ENCODE measurements around the gene EPB41. TPM values are rescaled to one million over a fixed set of nuclear protein-coding genes. Genes with fewer than 3 reads are reported as not detected.

Gene EPB41
- total and polyA plus RNA-seq, 2 of the 4 experiments (the other 2 are of a cell fraction), result 4.6 to 10.0 TPM

DNA sequence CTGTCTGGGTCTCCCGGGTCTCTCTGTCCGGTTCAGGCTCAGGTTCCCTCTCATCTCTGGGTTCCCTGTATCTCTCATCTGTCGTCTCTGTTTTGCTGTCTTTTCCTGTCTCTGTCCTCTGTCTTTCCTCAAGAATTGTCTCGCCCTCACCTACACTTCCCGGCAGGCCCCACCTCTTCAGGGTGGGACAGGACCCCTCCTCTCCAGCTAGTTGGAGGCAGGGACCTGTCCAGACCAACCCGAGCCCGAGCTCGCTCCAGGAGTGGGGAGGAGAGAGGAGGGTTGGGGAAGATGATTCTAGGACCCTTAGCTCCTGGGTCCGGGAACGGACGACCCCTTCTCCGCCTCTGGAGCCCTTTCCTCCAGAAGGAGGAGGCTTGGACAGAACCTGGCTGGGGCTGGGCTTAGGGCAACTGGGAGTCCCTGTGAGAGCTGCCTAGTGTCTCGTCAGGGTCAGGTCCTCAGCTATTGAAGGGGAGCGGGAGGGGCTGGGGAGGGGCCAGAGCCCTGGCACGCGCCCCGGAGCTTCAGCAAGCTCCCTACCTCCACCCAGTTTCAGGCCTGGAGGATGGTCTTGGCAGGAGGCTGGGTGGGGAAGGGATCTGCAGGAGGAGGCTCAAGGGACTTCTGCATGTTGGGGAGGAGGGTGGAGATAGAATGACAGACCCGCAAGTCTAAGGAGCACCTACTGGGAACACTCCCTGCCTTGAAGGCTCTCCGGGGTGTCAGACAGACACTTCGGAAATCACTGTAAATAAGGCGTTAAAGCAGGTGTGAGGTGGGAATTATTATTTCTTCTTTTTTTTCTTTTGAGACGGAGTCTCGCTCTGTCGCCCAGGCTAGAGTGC lies 26.3 kb upstream of the EPB41 start:
- no peak overlapping the region for H3K56ac ChIP-seq (ENCODE audit: extremely low read depth, insufficient read depth, low read length)
- H2AK9ac ChIP-seq (replicated peaks; ENCODE audit: low read depth, low read length, poor library complexity), result peak overlapping the region; percentile 85
- 0 out of 4 replicates have a peak overlapping the region, but pooled peaks of 1 of the 2 experiments have one; percentile 22 for H4K8ac ChIP-seq (ENCODE audit: low read depth in 2 of 2, low read length in 2 of 2)
- H3K14ac ChIP-seq (replicated peaks; ENCODE audit: low read depth, low read length), result no peak overlapping the region; the same call in 1 of the 2 replicates
- H3K4me1 ChIP-seq (ENCODE audit: control insufficient read depth, insufficient read depth, low read length), result peaks cover 11% of the 10 kb centered on the region
- no peak overlapping the region for H3K18ac ChIP-seq (ENCODE audit: low read depth, low read length)
- H3K27me3 ChIP-seq (ENCODE audit: control insufficient read depth, insufficient read depth, low read length), result peaks cover 8% of the 10 kb centered on the region
- CTCF ChIA-PET, result interaction anchor here (1.2 kb wide), 1 partner anchor 146 kb away, joined by 3 read pairs; no protein-coding TSS in a partner anchor
- POLR2A ChIA-PET (ENCODE audit: unreplicated experiment), result no interaction called here
- peak overlapping the region; percentile 94 for H3K4me2 ChIP-seq (ENCODE audit: low read depth, low read length)
- H3K27ac ChIP-seq (ENCODE audit: insufficient read depth, low read length), result no peak overlapping the region
- no peaks in the 10 kb centered on the region for H3K9me3 ChIP-seq (ENCODE audit: control insufficient read depth, insufficient read depth, low read length)
- H2BK20ac ChIP-seq (ENCODE audit: low read depth, low read length), result no peak overlapping the region
- H4K91ac ChIP-seq (ENCODE audit: insufficient read depth, low read depth, low read length), result no peak overlapping the region
- H3K4me3 ChIP-seq (ENCODE audit: insufficient read depth, low read depth, low read length), result peak overlapping the region; percentile 65
- 18% methylated on average over 8 of the region's 24 CpGs; no CpG with 5 or more reads in 1 of the 2 experiments for WGBS, 2 experiments (ENCODE audit: extremely low coverage in 2 of 2, insufficient read length in 1 of 2)
- in situ Hi-C loops (cut with MboI; ENCODE audit: low sequenced_read_pairs), result no loop called here
- no peak overlapping the region; the same call in 1 of the 2 replicates for H2BK120ac ChIP-seq (ENCODE audit: low read depth, low read length)
- H3K36me3 ChIP-seq (ENCODE audit: control insufficient read depth, insufficient read depth, low read length), result no peaks in the 10 kb centered on the region
- dilution Hi-C loops (cut with HindIII; ENCODE audit: low sequenced_read_pairs, unreplicated experiment), result no loop called here
- H3K23ac ChIP-seq (ENCODE audit: low read depth, low read length), result no peak overlapping the region
- TF ChIP-seq ELK1 (IDR thresholded peaks at IDR 0.05; ENCODE audit: borderline replicate concordance, low read depth, low read length) (no peak), MXI1 (IDR thresholded peaks at IDR 0.05; ENCODE audit: borderline replicate concordance, low read depth, low read length) (no peak), CHD1 (IDR thresholded peaks at IDR 0.05; ENCODE audit: low read depth, low read length) (no peak), MAZ (IDR thresholded peaks at IDR 0.05; ENCODE audit: borderline replicate concordance, low read depth, low read length) (no peak), NFE2L2 (IDR thresholded peaks at IDR 0.05; ENCODE audit: low read depth, low read length) (no peak), FOS (IDR thresholded peaks at IDR 0.05; ENCODE audit: low read depth, low read length) (no peak), MAFK (IDR thresholded peaks at IDR 0.05; ENCODE audit: low read depth, low read length) (no peak), BHLHE40 (IDR thresholded peaks at IDR 0.05; ENCODE audit: low read depth, low read length) (no peak), CTCF (conservative IDR thresholded peaks at IDR 0.05; ENCODE audit: low read depth, low read length) (no peak), RFX5 (IDR thresholded peaks at IDR 0.05; ENCODE audit: low read depth, low read length) (no peak), POLR2A (IDR thresholded peaks at IDR 0.05; ENCODE audit: low read depth, low read length) (no peak), RAD21 (IDR thresholded peaks at IDR 0.05; ENCODE audit: low read length) (no peak), CEBPB (IDR thresholded peaks at IDR 0.05; ENCODE audit: low read depth, low read length) (no peak), RCOR1 (IDR thresholded peaks at IDR 0.05; ENCODE audit: insufficient replicate concordance, low read length) (no peak), SMC3 (IDR thresholded peaks at IDR 0.05; ENCODE audit: low read depth, low read length) (no peak)
- H3K79me1 ChIP-seq (ENCODE audit: low read depth in 1 of 2, low read length in 2 of 2), result no peaks in the 10 kb centered on the region
- intact Hi-C loops (cut with micrococcal nuclease), result loop anchor here (2.0 kb wide), 2 partner anchors 85 to 1821 kb away; no protein-coding TSS in a partner anchor
- DNase-seq (no peak), ATAC-seq (ENCODE audit: low read depth) (no peak)
- H2AK5ac ChIP-seq (ENCODE audit: low read depth, low read length), result no peak overlapping the region
- no peak overlapping the region for H3K4ac ChIP-seq (ENCODE audit: low read depth, low read length)
- no peaks in the 10 kb centered on the region for H4K20me1 ChIP-seq (ENCODE audit: insufficient read depth, low read length)
- peaks cover 10% of the 10 kb centered on the region; the same call in 1 of the 2 replicates for H3K9me1 ChIP-seq (ENCODE audit: insufficient read depth, low read length)
- H2AFZ ChIP-seq (replicated peaks; ENCODE audit: low read length, poor library complexity), result peak overlapping the region; percentile 96
- peak overlapping the region; percentile 46; the same call in 1 of the 2 replicates for H3K9ac ChIP-seq (ENCODE audit: low read depth, low read length)
- H2BK15ac ChIP-seq (ENCODE audit: low read depth, low read length), result peak overlapping the region; percentile 21; the same call in 1 of the 3 replicates
- H4K5ac ChIP-seq (ENCODE audit: low read depth, low read length), result no peak overlapping the region; the same call in 1 of the 2 replicates
- BruUV-seq (replicated peaks), result no TSS peak
- no peak overlapping the region for H2BK5ac ChIP-seq (ENCODE audit: low read depth, low read length, poor library complexity, severe bottlenecking)

Measured in IMR-90 (cell line).